DOHH2 (cell line): ENCODE measurements around the gene GKN1.

ENCODE experiments used
- H3F3A ChIP-seq: fragments of 200-600 bp; sonication (generic), shearing (Covaris generic); 2 replicates; pipeline ENCODE4 v1.6.0; 2016; ENCODE audit warnings: antibody characterized with exemption, mild to moderate bottlenecking; ENCODE audit not compliant: control insufficient read depth, insufficient read depth
- H3K27ac ChIP-seq: fragments of 200-600 bp; sonication (generic); 2 replicates; pipeline ENCODE4 v1.5.1; 2014; ENCODE audit warnings: low read depth, mild to moderate bottlenecking, low read length, moderate library complexity
- H3K27me3 ChIP-seq: fragments of 200-600 bp; sonication (generic); 2 replicates; pipeline ENCODE4 v1.6.1; 2014; ENCODE audit warnings: mild to moderate bottlenecking, low read length, mixed read lengths; ENCODE audit not compliant: control insufficient read depth
- H3K36me3 ChIP-seq: fragments of 200-600 bp; sonication (generic); 2 replicates; pipeline ENCODE4 v1.6.1; 2014; ENCODE audit warnings: mild to moderate bottlenecking, low read length, moderate library complexity, mixed read lengths; ENCODE audit not compliant: control insufficient read depth
- H3K4me1 ChIP-seq: fragments of 200-600 bp; sonication (generic); 2 replicates; pipeline ENCODE4 v1.6.1; 2014; ENCODE audit warnings: mild to moderate bottlenecking, low read length, mixed read lengths; ENCODE audit not compliant: control insufficient read depth
- H3K4me2 ChIP-seq: fragments of 200-600 bp; sonication (generic); 2 replicates; pipeline ENCODE4 v1.6.0; 2014; ENCODE audit warnings: mild to moderate bottlenecking, low read length, moderate library complexity
- H3K4me3 ChIP-seq: fragments of 200-600 bp; sonication (generic); 2 replicates; pipeline ENCODE4 v1.5.1; 2014; ENCODE audit warnings: mild to moderate bottlenecking, low read length, mixed read lengths
- H3K79me2 ChIP-seq: fragments of 200-600 bp; sonication (generic); 2 replicates; pipeline ENCODE4 v1.6.1; 2014; ENCODE audit warnings: mild to moderate bottlenecking, low read length, mixed read lengths; ENCODE audit not compliant: control insufficient read depth
- H3K9me2 ChIP-seq: fragments of 200-600 bp; sonication (generic); replicated peaks from 2 replicates; pipeline ENCODE4 v1.6.1; 2014; ENCODE audit warnings: mild to moderate bottlenecking, low read length, mixed read lengths; ENCODE audit not compliant: control insufficient read depth
- H3K9me3 ChIP-seq: fragments of 200-600 bp; sonication (generic); 2 replicates; pipeline ENCODE4 v1.6.1; 2014; ENCODE audit warnings: antibody characterized with exemption, low read length, mixed read lengths; ENCODE audit not compliant: control insufficient read depth, insufficient read depth
- H4K20me1 ChIP-seq: fragments of 200-600 bp; sonication (generic); 2 replicates; pipeline ENCODE4 v1.6.0; 2014; ENCODE audit warnings: low read depth, mild to moderate bottlenecking, antibody characterized with exemption, low read length, moderate library complexity; ENCODE audit not compliant: control insufficient read depth, insufficient read depth
- EZH2phosphoT487 ChIP-seq: fragments of 200-600 bp; sonication (generic); IDR thresholded peaks from 2 replicates; pipeline ENCODE4 v1.6.1; 2017; ENCODE audit warnings: borderline replicate concordance, mild to moderate bottlenecking, antibody characterized with exemption, low read length, moderate library complexity, mixed read lengths
- TF ChIP-seq, protein P1 (sequence below): fragments of 200-600 bp; sonication (generic); IDR thresholded peaks from one replicate; pipeline ENCODE4 v1.5.1; 2014; ENCODE audit warnings: antibody characterized with exemption, mild to moderate bottlenecking, low read depth, low read length; ENCODE audit not compliant: poor library complexity, severe bottlenecking

GKN1 gene

DNA sequence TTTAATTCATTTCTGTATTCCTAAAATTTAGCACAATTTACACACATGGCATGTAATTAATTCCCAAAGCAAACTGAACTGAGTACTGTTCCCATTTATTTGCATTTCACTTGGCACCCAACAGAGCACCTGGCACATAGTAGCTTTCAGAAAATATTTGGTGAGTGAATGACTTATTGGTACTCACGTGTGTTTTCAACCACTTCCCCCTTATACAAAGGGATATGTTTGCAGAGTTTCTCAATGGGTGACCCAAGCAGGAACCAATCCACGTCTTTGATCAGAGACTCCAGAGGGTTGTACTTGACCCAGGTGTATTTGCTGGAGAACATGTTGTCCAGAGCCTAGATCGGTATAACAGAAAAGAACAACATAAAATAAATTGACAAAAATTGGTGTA is 28.3 kb upstream of the GKN1 start:
- no peaks in the 10 kb centered on the region for H3K36me3 ChIP-seq
- H3K79me2 ChIP-seq: no peaks in the 10 kb centered on the region
- no peaks in the 10 kb centered on the region for H3F3A ChIP-seq
- no peaks in the 10 kb centered on the region for H3K9me2 ChIP-seq
- peaks cover 3% of the 10 kb centered on the region; the same call in 1 of the 2 replicates for H3K4me1 ChIP-seq
- no peak overlapping the region for H3K27ac ChIP-seq
- H3K4me2 ChIP-seq: no peak overlapping the region
- H3K4me3 ChIP-seq: no peak overlapping the region
- H3K27me3 ChIP-seq: peaks cover 12% of the 10 kb centered on the region
- TF ChIP-seq, protein P1, sequence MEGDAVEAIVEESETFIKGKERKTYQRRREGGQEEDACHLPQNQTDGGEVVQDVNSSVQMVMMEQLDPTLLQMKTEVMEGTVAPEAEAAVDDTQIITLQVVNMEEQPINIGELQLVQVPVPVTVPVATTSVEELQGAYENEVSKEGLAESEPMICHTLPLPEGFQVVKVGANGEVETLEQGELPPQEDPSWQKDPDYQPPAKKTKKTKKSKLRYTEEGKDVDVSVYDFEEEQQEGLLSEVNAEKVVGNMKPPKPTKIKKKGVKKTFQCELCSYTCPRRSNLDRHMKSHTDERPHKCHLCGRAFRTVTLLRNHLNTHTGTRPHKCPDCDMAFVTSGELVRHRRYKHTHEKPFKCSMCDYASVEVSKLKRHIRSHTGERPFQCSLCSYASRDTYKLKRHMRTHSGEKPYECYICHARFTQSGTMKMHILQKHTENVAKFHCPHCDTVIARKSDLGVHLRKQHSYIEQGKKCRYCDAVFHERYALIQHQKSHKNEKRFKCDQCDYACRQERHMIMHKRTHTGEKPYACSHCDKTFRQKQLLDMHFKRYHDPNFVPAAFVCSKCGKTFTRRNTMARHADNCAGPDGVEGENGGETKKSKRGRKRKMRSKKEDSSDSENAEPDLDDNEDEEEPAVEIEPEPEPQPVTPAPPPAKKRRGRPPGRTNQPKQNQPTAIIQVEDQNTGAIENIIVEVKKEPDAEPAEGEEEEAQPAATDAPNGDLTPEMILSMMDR: no peak
- no peak for TF ChIP-seq EZH2phosphoT487
- H4K20me1 ChIP-seq: no peaks in the 10 kb centered on the region
- H3K9me3 ChIP-seq: no peaks in the 10 kb centered on the region

DNA sequence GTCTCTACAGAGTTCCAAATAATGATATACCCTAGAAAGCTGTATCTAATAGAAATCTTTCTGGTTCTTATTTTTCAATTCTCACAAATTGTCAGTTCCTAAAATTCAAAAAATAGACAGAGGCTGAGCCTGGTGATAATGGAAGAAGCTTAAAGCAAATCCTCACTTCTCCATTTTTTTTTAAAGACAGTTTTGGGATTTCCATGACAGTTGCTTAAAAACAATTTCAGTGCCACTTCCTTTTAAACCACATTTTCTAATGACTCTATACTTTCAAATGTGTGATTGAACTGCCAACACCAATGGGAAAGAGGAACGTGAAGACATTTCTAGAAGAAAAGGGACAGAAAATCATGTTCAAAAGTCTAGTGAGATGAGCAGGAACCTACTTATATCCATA is 25.7 kb upstream of the GKN1 start:
- TF ChIP-seq EZH2phosphoT487: no peak
- TF ChIP-seq, protein P1: no peak
- peaks cover 29% of the 10 kb centered on the region for H3K27me3 ChIP-seq
- peaks cover under 1% of the 10 kb centered on the region; the same call in 1 of the 2 replicates for H3K4me1 ChIP-seq
- H3K27ac ChIP-seq: no peak overlapping the region
- H3K9me3 ChIP-seq: no peaks in the 10 kb centered on the region
- no peaks in the 10 kb centered on the region for H3F3A ChIP-seq
- H3K79me2 ChIP-seq: no peaks in the 10 kb centered on the region
- no peak overlapping the region for H3K4me2 ChIP-seq
- H3K9me2 ChIP-seq: no peaks in the 10 kb centered on the region
- no peak overlapping the region for H3K4me3 ChIP-seq
- H4K20me1 ChIP-seq: no peaks in the 10 kb centered on the region
- no peaks in the 10 kb centered on the region for H3K36me3 ChIP-seq

DNA sequence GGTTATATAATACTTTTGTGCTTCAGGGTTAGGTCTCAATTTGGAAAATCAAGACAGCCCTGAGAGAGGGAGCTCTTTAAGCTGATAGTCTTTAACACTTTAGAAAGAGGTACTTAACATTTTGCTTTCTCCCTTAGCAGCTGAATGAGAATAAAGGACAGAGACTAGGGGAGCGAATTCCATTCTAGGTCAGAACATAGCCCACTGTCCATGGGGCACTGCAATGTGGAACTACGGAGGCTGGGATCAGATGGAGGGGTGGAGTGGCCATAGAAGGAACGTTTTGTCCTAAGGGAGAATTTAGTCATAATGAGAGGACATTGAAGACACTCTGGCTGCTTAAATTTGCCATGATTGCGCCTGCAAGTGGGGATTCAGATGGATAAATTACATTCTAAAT is 22.5 kb upstream of the GKN1 start:
- Histone ChIP-seq H4K20me1 (no peaks in the 10 kb centered on the region), H3K27me3 (peaks cover 30% of the 10 kb centered on the region), H3K4me1 (no peaks in the 10 kb centered on the region), H3K4me3 (no peak overlapping the region), H3K79me2 (no peaks in the 10 kb centered on the region), H3K36me3 (no peaks in the 10 kb centered on the region), H3K9me2 (no peaks in the 10 kb centered on the region), H3K4me2 (no peak overlapping the region), H3F3A (no peaks in the 10 kb centered on the region), H3K9me3 (no peaks in the 10 kb centered on the region), H3K27ac (no peak overlapping the region)
- TF ChIP-seq, protein P1: no peak
- no peak for TF ChIP-seq EZH2phosphoT487
